ENCODE data around the gene ABCA13.

DNA sequence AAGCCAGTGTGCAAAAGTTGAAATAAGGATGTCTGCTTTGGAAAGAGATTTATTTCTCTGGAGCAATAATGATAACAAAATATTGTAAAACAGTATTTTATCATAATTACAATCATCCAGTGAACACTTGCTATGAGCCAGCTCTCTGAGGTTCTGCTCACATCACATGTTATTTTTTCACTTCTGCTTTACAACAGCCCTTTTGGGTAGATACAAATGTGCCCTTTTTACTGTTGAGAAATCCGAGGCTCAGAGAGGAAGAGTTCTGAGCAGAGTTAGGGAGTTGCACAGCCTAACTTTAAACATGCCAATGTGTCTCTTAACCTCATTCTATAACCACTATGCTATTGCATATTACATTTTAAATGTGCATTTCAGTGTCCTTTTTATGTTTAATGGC lies 520.5 kb downstream of the ABCA13 start:
- TF ChIP-seq SIN3A (IDR thresholded peaks at IDR 0.05; ENCODE audit: borderline replicate concordance, insufficient read depth, low read depth, low read length): no peak
- no peak for TF ChIP-seq POLR2AphosphoS5 (IDR thresholded peaks at IDR 0.05; ENCODE audit: low read depth, low read length)
- TF ChIP-seq, protein P1, sequence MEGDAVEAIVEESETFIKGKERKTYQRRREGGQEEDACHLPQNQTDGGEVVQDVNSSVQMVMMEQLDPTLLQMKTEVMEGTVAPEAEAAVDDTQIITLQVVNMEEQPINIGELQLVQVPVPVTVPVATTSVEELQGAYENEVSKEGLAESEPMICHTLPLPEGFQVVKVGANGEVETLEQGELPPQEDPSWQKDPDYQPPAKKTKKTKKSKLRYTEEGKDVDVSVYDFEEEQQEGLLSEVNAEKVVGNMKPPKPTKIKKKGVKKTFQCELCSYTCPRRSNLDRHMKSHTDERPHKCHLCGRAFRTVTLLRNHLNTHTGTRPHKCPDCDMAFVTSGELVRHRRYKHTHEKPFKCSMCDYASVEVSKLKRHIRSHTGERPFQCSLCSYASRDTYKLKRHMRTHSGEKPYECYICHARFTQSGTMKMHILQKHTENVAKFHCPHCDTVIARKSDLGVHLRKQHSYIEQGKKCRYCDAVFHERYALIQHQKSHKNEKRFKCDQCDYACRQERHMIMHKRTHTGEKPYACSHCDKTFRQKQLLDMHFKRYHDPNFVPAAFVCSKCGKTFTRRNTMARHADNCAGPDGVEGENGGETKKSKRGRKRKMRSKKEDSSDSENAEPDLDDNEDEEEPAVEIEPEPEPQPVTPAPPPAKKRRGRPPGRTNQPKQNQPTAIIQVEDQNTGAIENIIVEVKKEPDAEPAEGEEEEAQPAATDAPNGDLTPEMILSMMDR (IDR thresholded peaks at IDR 0.05): no peak
- TF ChIP-seq, protein P2, sequence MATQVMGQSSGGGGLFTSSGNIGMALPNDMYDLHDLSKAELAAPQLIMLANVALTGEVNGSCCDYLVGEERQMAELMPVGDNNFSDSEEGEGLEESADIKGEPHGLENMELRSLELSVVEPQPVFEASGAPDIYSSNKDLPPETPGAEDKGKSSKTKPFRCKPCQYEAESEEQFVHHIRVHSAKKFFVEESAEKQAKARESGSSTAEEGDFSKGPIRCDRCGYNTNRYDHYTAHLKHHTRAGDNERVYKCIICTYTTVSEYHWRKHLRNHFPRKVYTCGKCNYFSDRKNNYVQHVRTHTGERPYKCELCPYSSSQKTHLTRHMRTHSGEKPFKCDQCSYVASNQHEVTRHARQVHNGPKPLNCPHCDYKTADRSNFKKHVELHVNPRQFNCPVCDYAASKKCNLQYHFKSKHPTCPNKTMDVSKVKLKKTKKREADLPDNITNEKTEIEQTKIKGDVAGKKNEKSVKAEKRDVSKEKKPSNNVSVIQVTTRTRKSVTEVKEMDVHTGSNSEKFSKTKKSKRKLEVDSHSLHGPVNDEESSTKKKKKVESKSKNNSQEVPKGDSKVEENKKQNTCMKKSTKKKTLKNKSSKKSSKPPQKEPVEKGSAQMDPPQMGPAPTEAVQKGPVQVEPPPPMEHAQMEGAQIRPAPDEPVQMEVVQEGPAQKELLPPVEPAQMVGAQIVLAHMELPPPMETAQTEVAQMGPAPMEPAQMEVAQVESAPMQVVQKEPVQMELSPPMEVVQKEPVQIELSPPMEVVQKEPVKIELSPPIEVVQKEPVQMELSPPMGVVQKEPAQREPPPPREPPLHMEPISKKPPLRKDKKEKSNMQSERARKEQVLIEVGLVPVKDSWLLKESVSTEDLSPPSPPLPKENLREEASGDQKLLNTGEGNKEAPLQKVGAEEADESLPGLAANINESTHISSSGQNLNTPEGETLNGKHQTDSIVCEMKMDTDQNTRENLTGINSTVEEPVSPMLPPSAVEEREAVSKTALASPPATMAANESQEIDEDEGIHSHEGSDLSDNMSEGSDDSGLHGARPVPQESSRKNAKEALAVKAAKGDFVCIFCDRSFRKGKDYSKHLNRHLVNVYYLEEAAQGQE (IDR thresholded peaks at IDR 0.05; ENCODE audit: insufficient read depth in 1 of 2, low read depth in 2 of 2, low read length in 1 of 2): no peak

All from Panc1 (cell line).